Astrocyte of the hippocampus (primary cell): ENCODE measurements around the gene SLC35D3.
A peak's percentile ranks its signal among the peaks of the same experiment; 100 is the strongest.
"Not testable (repeated sequence)": the region's sequence is repeated elsewhere in the genome, so short reads cannot be mapped to it uniquely, and the experiment has no call there.

Experiments used
- DNase-seq: peaks from one replicate; pipeline ENCODE4 v3.0.0; 2011; ENCODE audit warnings: low read depth, low spot score

Gene SLC35D3, protein sequence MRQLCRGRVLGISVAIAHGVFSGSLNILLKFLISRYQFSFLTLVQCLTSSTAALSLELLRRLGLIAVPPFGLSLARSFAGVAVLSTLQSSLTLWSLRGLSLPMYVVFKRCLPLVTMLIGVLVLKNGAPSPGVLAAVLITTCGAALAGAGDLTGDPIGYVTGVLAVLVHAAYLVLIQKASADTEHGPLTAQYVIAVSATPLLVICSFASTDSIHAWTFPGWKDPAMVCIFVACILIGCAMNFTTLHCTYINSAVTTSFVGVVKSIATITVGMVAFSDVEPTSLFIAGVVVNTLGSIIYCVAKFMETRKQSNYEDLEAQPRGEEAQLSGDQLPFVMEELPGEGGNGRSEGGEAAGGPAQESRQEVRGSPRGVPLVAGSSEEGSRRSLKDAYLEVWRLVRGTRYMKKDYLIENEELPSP

DNA sequence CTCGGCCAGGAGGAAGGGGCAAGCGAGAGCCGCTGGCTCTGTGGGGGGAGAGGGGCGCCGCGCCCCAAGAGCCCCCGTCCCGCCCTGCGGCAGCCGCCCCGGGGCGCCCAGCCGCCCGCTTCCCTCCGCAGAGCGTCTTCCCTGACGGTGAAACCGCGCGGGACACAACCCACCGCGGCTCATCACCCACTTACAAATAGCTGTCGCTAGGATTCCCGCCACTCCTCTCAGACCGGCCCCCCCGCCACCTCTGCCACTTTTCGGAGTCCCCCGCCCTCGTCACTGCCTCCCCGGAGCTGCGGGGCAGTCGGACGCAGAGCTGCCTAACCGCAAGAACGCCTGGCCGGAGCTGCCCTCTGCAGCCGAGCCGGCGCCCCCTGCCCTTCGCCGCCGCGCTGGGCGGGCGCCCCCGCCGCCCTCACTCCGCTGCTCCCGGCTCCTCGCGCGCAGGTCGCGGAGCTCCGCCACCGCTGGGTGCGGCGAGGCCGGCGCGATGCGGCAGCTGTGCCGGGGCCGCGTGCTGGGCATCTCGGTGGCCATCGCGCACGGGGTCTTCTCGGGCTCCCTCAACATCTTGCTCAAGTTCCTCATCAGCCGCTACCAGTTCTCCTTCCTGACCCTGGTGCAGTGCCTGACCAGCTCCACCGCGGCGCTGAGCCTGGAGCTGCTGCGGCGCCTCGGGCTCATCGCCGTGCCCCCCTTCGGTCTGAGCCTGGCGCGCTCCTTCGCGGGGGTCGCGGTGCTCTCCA is at the start of gene SLC35D3:
Gene SLC35D3 (plus strand): TSS at position 366 of the 749 bp plus-strand sequence. CDS start 128 bp downstream, at position 494.
- no peak for DNase-seq

DNA sequence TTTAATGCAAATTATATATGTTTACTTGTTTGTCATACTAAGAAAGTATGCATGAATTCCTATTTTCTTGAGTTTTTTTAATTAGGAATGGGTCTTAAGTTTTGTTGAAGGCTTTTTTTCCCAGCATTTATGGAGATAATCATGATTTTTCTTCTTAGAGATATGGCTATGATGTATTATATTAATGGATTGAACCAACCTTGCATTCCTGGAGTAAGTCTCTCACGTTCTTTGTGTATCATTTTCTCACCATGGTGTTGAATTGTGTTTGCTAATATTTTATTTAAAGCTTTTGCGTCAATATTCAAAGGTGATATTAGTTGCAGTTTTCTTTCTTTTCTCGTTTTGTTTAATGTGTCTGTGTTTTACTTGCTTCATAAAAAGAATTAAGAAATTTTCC is 48.4 kb upstream of the SLC35D3 start:
- peak; percentile 13 for DNase-seq

DNA sequence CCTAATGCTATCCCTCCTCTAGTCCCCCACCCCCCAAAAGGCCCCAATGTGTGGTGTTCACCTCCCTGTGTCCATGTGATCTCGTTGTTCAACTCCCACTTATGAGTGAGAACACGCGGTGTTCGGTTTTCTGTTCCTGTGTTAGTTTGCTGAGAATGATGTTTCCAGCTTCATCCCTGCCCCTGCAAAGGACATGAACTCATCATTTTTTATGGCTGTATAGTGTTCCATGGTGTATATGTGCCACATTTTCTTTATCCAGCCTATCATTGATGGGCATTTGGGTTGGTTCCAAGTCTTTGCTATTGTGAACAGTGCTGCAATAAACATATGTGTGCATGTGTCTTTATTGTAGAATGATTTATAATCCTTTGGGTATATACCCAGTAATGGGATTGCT is 45.6 kb upstream of the SLC35D3 start:
- DNase-seq: not testable (repeated sequence)

GRCh38 chr6:136880748-136881460 is 41.2 kb upstream of the SLC35D3 start:
- DNase-seq: no peak

GRCh38 chr6:136886091-136886490 is 36.0 kb upstream of the SLC35D3 start:
- no peak for DNase-seq

- DNase-seq: no peak
Measured at GRCh38 chr6:136887953-136888352, 34.1 kb upstream of the SLC35D3 start.

DNA sequence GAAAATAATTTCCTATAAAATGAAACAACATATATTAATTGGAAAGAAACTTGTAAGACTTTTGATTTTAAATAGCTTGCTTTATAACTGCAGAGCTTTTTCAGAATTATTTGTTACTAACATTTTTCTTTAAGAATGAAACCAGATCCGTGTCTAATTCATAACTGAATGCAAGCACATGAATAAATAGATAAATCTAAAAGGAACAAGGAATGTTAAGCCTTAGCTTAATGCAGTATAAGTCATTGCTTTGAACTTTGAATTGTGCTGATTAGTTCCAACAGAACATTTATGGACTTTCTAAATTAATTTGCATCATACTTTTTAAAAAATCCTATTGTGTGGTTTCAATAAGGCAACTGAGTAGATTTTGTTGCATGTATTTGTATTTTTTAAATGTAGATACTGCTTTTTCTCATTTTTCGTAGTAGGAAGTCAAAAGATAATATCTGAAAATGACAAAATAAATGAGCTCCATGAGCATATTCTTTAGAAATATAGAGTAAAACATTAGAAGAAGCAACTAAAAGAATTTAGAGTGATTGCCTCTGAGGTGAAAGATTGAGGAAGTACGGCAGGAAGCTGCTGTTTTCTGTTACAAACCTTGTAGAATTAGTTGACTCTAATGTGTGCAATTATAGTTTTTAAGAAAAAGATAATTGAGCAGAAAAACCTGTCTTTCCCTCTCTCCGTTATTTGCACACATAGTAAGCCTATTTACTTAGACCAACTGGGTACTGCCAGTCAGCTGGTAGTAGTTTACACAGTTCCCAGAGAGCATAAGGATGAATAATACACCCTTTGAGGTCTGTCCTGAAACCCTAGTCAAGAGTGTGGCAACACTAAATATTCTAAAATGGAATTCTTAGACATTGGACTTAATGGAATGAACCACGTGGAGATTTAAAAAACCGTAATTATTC is 32.6 kb upstream of the SLC35D3 start:
- DNase-seq: no peak

DNA sequence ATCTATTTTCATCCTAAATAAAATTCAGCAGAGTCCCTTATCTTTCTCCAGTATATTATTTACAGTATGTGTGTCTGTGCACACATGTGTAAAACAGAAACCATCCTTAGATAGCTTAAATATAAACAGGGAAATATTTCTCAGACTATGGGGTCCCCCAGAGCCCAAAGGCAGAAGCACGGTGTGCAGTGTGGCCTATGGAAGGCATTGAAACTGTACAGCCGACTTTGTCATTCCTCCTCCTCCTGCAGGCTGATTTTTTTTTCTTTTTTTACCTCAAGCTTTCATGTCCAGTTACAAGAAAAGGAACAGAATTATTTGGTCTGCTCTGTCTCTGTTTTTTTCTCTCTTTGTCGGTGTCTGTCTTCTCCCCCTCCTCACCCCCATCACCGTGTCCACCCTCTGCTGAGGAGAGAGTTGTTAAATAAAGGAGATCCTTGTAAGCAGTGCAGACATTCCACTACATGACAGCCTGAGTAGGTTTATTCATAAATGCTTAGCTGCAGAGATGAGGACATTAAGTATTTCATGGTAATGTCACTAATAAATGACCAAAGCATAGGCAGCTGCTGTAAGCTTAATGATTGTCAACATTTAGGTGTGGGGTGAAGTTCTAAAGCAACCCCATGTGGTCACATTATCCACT is 31.8 kb upstream of the SLC35D3 start:
- no peak for DNase-seq

- DNase-seq: no peak
Measured at GRCh38 chr6:136890986-136891385, 31.1 kb upstream of the SLC35D3 start.

- no peak for DNase-seq
Measured at GRCh38 chr6:136893187-136893586, 28.9 kb upstream of the SLC35D3 start.

- DNase-seq: no peak
Measured at GRCh38 chr6:136895901-136896300, 26.2 kb upstream of the SLC35D3 start.

- no peak for DNase-seq
Measured at GRCh38 chr6:136897071-136897470, 25.0 kb upstream of the SLC35D3 start.

- no peak for DNase-seq
Measured at GRCh38 chr6:136901212-136901784, 20.8 kb upstream of the SLC35D3 start.

DNA sequence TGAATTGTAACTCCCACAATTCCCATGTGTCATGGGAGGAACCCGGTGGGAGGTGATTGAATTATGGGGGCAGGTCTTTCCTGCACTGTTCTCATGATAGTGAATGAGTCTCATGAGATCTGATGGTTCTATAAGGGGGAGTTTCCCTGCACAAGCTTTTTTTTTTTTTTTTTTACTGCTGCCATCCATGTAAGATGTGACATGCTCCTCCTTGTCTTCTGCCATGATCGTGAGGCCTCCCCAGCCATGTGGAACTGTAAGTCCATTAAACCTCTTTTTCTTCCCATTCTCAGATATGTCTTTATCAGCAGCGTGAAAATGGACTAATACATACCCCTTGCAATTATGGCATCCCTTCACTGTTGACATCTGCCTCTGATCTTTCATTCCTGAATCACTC is 17.6 kb upstream of the SLC35D3 start:
- DNase-seq: not testable (repeated sequence)

DNA sequence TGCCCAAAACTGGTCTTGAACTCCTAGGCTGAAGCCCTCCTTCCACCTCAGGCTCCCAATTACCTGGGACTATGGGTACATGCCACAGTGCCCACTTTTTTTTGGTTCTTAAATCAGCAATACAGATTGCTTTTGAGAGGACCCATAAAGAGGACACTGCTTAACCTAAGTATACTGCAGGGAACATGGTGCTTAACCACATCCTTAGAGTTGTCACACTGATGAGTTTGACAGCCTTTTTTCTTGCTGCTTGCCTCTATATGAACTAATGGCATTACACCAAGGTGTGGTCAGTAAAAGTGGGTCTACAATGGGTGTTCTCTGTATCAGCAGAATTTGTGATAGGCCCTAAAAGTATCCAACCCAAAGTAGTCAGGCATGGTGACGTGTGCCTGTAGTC is 7.2 kb upstream of the SLC35D3 start:
- no peak for DNase-seq

GRCh38 chr6:136918706-136919105 is 3.4 kb upstream of the SLC35D3 start:
- DNase-seq: no peak

- DNase-seq: no peak
Measured at GRCh38 chr6:136920216-136920615, 1.9 kb upstream of the SLC35D3 start.

DNA sequence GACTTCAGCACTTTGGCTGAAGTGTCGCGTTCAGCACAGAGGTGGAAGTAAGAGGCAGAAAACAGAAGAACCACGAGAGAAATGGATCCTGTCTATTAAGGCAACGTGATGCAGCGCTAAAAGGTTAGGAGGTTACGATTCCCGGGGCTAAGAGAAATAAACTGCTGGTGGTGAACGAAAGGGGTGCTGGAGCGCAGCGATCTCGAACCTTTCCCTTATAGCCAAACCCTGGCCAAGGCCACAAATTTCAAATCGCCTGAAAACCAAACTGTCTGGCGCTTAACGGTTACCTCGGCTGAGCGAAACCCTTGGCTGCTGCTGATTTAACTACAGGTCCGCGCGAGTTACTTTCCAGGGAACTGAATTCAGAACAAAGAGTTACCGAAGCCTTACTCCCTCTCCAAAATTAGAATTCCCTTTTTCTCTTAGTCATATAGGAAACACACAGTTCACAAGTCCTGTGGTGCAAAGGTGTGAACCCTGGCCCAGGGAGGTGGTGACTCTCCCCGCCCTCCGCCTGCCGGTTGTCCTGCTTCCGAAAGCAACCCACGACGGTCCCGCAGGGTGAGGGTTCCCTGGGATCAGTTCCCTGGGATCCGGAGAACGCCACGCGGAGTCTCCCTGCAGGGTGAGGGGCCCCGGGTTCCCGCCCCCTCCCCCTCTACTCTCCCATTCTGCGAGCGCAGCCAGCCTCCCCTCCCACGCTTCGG is 1.3 kb upstream of the SLC35D3 start:
- peak; percentile 33 for DNase-seq

DNA sequence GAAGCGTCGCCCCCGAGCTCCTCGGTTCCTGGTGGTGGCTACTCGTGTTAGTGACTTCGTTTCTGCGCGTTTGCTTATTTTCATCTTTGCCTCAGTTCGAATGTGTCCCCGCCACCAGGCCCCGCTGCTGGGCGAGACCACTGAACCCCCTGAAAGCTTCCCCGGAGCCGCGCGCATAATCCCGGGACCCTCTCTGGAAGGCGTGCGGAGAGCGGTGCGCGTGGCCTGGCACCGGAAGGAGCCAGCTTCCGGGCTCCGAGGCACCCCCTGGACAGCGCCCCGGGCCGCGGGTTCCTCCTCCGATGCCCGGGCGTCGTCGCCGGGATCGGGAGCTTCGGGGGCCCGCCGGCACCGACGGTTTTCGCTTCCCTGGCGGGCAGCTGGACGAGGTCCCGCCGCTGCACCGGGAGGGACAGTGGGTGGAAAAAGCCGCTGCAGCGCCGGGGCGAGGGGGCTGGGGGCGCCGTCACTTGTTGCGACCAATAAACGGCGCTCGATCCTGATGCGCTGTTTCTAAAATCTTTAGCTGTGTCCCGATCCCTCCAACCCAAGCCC is 643 bp upstream of the SLC35D3 start:
- peak; percentile 43 for DNase-seq
